Right cardiac atrium (tissue), 5 donors: ENCODE measurements around the gene EXO1. TPM values are rescaled to one million over a fixed set of nuclear protein-coding genes. Genes with fewer than 3 reads are reported as not detected.
"Not testable (repeated sequence)": the region's sequence is repeated elsewhere in the genome, so short reads cannot be mapped to it uniquely, and the experiment has no call there.

Experiments used
- ATAC-seq, 2 donors: fragments of 200-7000 bp; cut with Tn5 transposase; one replicate each; pipeline versions ENCODE4 v1.8.0 to v1.9.1; 2020; ENCODE audit warnings: moderate library complexity in 2 of 2, mild to moderate bottlenecking in 1 of 2
- DNase-seq, 3 donors: peaks; one replicate each; pipeline ENCODE4 v3.0.0-alpha.2; 2020
- H3K27ac ChIP-seq: one replicate; pipeline ENCODE4 v1.5.1; 2013; ENCODE audit warnings: mild to moderate bottlenecking, low read length, control low read depth, moderate library complexity
- H3K27me3 ChIP-seq: one replicate; pipeline ENCODE4 v1.6.1; 2013; ENCODE audit not compliant: control insufficient read depth, insufficient read depth
- H3K4me1 ChIP-seq: one replicate; pipeline ENCODE4 v1.6.1; 2013; ENCODE audit warnings: low read length; ENCODE audit not compliant: control insufficient read depth, insufficient read depth
- H3K4me3 ChIP-seq: one replicate; pipeline ENCODE4 v1.5.1; 2013; ENCODE audit warnings: low read length, control low read depth
- H3K9me3 ChIP-seq: one replicate; pipeline ENCODE4 v1.6.1; 2013; ENCODE audit warnings: low read length; ENCODE audit not compliant: control insufficient read depth
- WGBS: extraction: QIAGEN DNeasy Blood & Tissue Kit; methylation state at CpG from one replicate; pipeline ENCODE4 v1.1.7; 2013; 5-methylcytosine and 5-hydroxymethylcytosine counted together
- intact Hi-C, 4 donors: fragments of 100-400 bp; cut with DNase I; formaldehyde crosslinking; loops; one replicate each; pipeline versions ENCODE4 v1.11.0 to v1.14.0; 2022 to 2023
- polyA plus RNA-seq: library from polyadenylated mRNA; stranded (reverse); fragments of 200-250 nt; gene quantifications from one replicate; pipeline ENCODE4 v1.2.3, GENCODE V29; 2013
- total RNA-seq, 4 donors: library from RNA; stranded (reverse); fragmentation: NEBNext Ultra II Directional; extraction: Animal tissue kit (Norgen Biotek cat#: 25700); gene quantifications; one replicate each; pipeline ENCODE4 v1.2.1, GENCODE V29; 2021
- donor health status: healthy with polysubstance abuse.
- donor health status: DM: no; HTN: yes; CAD: no.
- donor health status: DM: no; HTN: no; CAD: no.
- donor health status: DM: no; HTN: yes; CAD: no; lungs with severe emphysema.
- donor health status: DM: yes; HTN: yes; CAD: no.

EXO1 gene
- total and polyA plus RNA-seq, 5 donors = 0.23 to 0.83 (median 0.74) TPM; not detected in 2

DNA sequence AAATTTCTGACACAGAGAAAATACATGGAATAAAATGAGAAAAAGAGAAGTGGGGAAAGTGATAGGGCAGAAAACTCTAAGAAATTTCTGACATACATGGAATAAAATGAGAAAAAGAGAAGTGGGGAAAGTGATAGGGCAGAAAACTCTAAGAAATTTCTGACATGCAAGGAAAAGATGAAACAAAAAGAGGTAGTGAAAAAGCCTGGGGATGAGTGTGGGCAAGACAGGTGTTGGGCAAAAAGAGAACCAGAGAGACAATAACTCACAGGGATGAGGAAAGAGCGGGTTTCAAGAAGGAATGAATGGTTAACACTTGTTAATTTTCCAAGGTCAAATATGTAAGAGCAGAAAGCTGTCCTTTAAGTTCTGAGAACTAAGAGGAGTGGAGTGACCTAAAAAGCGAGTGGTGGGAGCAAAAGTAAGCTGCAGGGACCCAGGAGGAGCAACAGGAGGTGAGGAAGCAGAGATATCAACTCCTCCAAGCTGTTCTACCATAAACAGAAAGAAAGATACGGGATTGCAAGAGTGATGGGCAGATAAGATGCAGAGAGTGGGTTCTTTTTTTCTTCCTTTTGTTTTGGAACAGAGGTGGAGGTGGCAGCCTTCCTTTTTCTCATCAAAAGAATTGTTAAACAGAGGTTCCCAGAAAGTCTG, 29.9 kb upstream of the EXO1 start:
- Histone ChIP-seq H3K27me3 (no peaks in the 10 kb centered on the region), H3K9me3 (no peaks in the 10 kb centered on the region), H3K4me1 (no peaks in the 10 kb centered on the region), H3K27ac (no peak overlapping the region), H3K4me3 (no peak overlapping the region)
- WGBS = 50% methylated on average over 3 of the region's 3 CpGs
- ATAC-seq (no peak), DNase-seq (no peak)
- intact Hi-C loops = no loop called here

DNA sequence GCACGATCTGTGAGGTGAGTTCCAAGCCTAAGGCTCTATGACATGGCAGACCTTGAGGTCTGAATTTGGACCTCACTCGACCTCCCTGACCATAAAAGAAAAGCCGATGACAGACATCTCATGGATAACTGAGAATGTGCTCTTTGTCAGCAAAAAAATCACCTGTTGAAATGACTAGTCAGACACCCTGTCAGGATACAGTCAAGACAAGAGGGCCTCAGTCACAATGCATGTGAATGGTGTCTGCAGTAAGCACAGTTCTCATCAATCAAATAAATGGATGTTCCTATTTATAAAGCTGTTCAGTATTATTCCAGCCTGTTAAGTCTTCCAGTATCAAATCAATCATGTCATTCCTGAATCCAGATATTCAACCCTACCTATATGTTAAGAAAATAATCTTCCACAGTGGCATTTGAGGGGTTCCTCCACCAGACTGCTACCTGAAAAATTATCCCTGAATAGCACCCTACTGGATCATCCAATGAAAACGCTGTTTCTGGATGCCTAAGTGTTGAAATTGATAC, 28.6 kb upstream of the EXO1 start:
- WGBS = 61% methylated on average over 4 of the region's 4 CpGs
- Histone ChIP-seq H3K4me1 (no peaks in the 10 kb centered on the region), H3K4me3 (no peak overlapping the region), H3K27ac (no peak overlapping the region), H3K27me3 (no peaks in the 10 kb centered on the region), H3K9me3 (no peaks in the 10 kb centered on the region)
- intact Hi-C loops = no loop called here
- no peak for DNase-seq
- no peak for ATAC-seq

DNA sequence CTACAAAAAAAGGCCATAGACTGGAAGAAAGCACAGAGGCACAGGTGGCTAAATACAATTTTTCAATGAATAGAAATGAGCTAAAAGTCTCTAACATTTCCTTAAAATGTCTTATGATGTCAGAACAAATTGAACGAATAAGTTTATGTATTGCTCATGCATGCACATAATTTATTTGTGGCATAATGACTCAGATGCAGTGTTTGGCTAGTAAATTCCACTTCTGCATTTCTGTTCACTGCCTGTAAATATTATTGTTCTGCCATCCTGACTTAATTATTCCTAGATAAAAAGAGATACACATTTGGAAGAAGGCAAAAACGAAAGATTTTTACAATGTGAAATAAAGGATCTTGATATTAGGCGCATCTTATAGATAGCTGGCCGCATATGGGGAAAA, 26.6 kb upstream of the EXO1 start:
- Histone ChIP-seq H3K4me3 (no peak overlapping the region), H3K27ac (no peak overlapping the region)
- no peak for DNase-seq

DNA sequence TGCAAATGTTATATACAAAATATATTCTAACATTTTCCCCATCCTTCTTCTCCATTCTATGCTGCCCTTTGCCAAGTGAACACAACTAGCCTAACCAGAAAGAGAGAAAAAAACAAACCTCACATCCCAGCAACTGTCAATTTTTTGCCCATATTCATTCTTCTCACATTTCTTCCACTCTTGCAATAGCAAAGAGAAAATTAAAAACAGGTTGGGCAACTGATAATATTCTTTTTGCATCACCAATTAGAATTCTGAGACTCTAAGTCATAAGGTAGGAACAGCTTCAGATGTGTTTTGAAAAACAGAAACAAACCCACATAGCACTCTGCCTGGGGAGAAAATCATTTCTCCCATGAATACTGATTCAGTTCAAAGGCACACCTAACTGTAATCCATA, 25.2 kb upstream of the EXO1 start:
- no peak for ATAC-seq

More for the DNA sequence above, 26.6 kb upstream of the EXO1 start:
- whole genome bisulfite sequencing = 86% methylated on average over 4 of the region's 4 CpGs
- no peak for ATAC-seq
- no peaks in the 10 kb centered on the region for H3K4me1 ChIP-seq
- intact Hi-C loops = loop anchor here in 1 of 4 donors (10.0 kb wide), 1 partner anchor 207 kb away; no protein-coding TSS in a partner anchor
- H3K9me3 ChIP-seq = no peaks in the 10 kb centered on the region
- no peaks in the 10 kb centered on the region for H3K27me3 ChIP-seq

DNA sequence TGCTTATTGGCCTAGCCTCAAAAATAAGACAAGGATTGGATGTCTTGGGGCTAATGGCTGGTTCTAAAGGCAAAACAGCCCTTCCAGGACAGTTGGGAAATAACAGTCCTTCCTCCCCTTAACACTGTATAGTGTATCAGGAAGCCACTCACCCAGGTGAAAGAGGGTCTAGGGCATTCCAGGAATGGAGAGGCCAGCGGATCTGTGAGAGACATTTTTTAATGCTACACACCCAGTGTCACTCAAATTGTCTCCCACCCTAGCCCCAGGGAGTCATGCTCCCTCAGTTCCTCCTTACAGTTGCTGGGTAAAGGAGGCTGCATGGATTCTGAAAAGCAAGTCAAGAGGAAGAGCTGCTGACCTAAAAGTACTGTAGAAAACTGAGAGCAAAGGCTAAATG, 24.1 kb upstream of the EXO1 start:
- DNase-seq = no peak
- no peak overlapping the region for H3K27ac ChIP-seq
- WGBS = 92% methylated on average over 1 of the region's 1 CpG
- no peak for ATAC-seq
- H3K27me3 ChIP-seq = no peaks in the 10 kb centered on the region
- no peaks in the 10 kb centered on the region for H3K9me3 ChIP-seq
- intact Hi-C loops = loop anchor here in 1 of 4 donors (10.0 kb wide), 1 partner anchor 209 kb away; no protein-coding TSS in a partner anchor
- H3K4me1 ChIP-seq = no peaks in the 10 kb centered on the region
- no peak overlapping the region for H3K4me3 ChIP-seq

More for the DNA sequence above, 25.2 kb upstream of the EXO1 start:
- no peak overlapping the region for H3K4me3 ChIP-seq
- no peaks in the 10 kb centered on the region for H3K27me3 ChIP-seq
- intact Hi-C loops = loop anchor here in 1 of 4 donors (10.0 kb wide), 1 partner anchor 208 kb away; no protein-coding TSS in a partner anchor
- no peak for DNase-seq
- H3K9me3 ChIP-seq = no peaks in the 10 kb centered on the region
- H3K27ac ChIP-seq = no peak overlapping the region
- no peaks in the 10 kb centered on the region for H3K4me1 ChIP-seq

DNA sequence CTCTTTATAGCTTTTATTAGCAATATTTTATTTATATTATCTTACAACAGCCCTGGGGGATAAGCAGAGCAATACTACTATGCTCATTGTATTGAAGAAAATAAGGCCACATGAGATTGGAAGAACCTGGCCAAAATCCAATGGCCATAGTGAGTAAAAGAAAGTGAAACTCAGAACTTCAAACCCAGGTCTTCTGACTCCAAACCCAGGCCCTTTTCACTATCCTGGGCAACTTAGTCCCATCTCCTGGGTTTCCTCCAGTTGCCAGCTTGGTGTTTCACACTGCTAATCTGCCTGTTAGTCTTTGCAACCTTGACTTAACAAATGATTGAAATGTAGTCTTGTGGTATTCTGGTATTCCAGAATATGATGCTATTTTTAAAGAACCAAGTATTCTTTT, 22.4 kb upstream of the EXO1 start:
- no peaks in the 10 kb centered on the region for H3K9me3 ChIP-seq
- no peak for DNase-seq
- no peaks in the 10 kb centered on the region for H3K4me1 ChIP-seq
- no peak overlapping the region for H3K4me3 ChIP-seq
- H3K27me3 ChIP-seq = no peaks in the 10 kb centered on the region
- ATAC-seq = no peak
- no peak overlapping the region for H3K27ac ChIP-seq
- intact Hi-C loops = loop anchor here in 1 of 4 donors (10.0 kb wide), 1 partner anchor 211 kb away; no protein-coding TSS in a partner anchor

DNA sequence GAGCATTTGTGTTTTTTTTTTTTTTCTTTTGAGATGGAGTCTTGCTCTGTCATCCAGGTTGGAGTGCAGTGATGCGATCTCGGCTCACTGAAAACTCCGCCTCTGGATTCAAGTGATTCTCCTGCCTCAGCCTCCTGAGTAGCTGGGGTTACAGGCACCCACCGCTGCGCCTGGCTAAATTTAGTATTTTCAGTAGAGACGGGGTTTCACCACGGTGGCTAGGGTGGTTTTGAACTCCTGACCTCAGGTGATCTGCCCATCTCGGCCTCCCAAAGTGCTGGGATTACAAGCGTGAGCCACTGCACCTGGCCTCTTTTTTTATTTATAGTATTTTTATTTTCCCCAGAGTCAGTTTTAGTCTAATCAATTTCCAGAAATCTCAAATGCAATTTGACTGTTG, 21.4 kb upstream of the EXO1 start:
- intact Hi-C loops = loop anchor here in 1 of 4 donors (10.0 kb wide), 1 partner anchor 212 kb away; no protein-coding TSS in a partner anchor
- 93% methylated on average over 9 of the region's 9 CpGs for WGBS
- H3K4me1 ChIP-seq, H3K4me3 ChIP-seq, H3K27me3 ChIP-seq, H3K9me3 ChIP-seq, ATAC-seq, H3K27ac ChIP-seq, DNase-seq: not testable (repeated sequence)

DNA sequence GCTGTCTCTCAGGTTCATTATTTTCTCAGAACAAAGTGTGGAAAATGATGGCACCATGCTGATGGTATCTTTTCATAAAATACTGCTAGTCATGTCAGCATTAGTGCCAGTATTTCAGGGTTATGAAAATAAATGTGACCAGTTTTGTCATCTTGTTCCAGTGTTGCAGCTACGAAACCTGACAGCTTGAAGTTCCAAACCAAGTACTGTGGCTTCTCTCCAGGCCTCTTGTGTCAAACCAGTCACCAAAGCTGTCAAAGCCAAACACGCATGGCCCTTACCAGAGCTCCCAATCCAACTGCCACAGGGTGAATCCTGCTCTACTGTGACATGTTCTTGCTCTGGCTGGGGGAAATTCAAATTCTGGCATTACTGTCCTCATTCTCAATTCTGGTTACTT, 20.7 kb upstream of the EXO1 start:
- peak in 1 of 2 donors; percentile 59 for ATAC-seq

DNA sequence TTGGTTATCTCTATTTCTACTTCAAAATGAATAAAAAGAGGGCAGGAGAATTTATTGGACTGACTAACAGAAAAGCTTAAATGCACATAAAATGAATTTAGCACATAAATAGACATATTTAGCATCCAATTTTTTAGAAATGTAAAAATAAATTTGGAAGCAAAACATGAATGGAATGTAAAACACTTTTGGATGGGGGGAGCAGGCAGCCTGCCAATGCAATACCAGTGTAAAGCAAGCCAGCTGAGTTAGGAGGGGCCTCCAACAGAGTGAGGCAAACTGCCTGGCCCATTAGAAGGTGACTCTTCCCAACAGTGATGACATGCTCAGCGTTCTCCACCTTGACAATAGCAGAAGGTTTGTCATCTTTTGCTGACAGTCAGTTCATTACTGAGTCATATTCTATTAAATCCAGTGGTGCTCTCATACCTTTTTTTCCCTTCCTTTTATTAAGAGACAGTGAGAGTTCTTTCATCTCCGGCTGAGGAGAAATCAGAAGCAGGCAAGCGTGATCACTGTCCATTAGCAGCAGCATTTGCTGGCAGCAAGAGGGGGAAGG, 19.5 kb upstream of the EXO1 start:
- ATAC-seq = no peak
- intact Hi-C loops = loop anchor here in 1 of 4 donors (10.0 kb wide), 1 partner anchor 214 kb away; no protein-coding TSS in a partner anchor
- Histone ChIP-seq H3K27ac (no peak overlapping the region), H3K4me3 (no peak overlapping the region), H3K9me3 (no peaks in the 10 kb centered on the region), H3K27me3 (no peaks in the 10 kb centered on the region), H3K4me1 (no peaks in the 10 kb centered on the region)
- WGBS = 30% methylated on average over 3 of the region's 3 CpGs
- DNase-seq = peak in 1 of 3 donors; percentile 34

More for the DNA sequence above, 20.7 kb upstream of the EXO1 start:
- Histone ChIP-seq H3K9me3 (no peaks in the 10 kb centered on the region), H3K27ac (no peak overlapping the region), H3K4me1 (no peaks in the 10 kb centered on the region), H3K4me3 (no peak overlapping the region), H3K27me3 (no peaks in the 10 kb centered on the region)
- no peak for DNase-seq
- intact Hi-C loops = loop anchor here in 1 of 4 donors (10.0 kb wide), 1 partner anchor 212 kb away; no protein-coding TSS in a partner anchor
- 58% methylated on average over 2 of the region's 2 CpGs for WGBS

DNA sequence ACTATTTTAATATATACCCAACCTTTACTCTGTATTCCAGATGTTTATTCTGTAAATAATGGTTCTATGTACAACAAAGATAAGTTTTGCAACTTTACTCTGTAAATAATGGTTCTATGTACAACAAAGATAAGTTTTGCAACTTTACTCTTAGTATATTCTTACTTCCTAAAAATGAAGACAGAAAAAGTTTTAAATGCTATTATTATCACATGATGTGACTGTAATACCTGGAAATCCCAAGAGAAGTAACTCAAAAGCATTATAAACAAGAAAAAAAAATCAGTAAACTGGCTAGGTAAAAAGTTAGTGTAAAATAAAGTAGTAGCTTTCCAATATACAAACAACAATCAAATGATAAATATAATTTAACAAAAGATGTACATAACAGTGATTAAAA, 18.5 kb upstream of the EXO1 start:
- no peak for DNase-seq
- Histone ChIP-seq H3K4me1 (no peaks in the 10 kb centered on the region), H3K27ac (no peak overlapping the region), H3K9me3 (no peaks in the 10 kb centered on the region), H3K4me3 (no peak overlapping the region), H3K27me3 (no peaks in the 10 kb centered on the region)
- intact Hi-C loops = loop anchor here in 1 of 4 donors (10.0 kb wide), 1 partner anchor 215 kb away; no protein-coding TSS in a partner anchor
- no peak for ATAC-seq

DNA sequence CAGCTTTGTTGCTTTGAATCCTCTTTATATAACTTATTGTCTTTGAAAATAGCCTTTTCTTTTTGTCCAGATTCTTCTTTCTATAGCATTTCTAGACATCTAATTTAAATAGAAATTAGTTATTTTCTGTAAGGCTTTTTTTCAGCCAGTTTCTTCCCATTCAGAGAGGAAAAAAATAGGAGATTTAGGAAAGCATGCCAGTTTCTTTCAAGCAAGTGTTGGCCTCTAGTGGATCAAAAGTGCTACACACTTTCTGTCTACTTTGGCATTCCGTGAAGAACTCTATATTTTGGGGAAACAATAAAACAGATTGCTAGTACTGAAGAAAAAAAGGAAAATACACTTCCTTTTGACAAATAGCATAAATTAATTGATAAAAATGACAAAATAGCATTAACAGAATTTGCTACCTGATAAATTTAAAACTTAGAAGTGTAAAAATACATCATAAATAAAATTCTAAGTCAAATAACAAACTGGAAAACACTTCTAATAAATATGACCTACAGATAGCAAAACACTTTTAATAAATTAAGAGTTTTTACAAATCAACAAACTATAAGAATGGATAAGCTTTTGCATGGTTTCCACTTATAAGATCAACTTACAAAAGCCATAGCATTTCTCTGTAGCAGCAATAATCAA, 13.1 kb upstream of the EXO1 start:
- WGBS = 8% methylated on average over 1 of the region's 1 CpG

More for the DNA sequence above, 13.1 kb upstream of the EXO1 start:
- H3K27ac ChIP-seq = no peak overlapping the region
- no peaks in the 10 kb centered on the region for H3K4me1 ChIP-seq
- no peak overlapping the region for H3K4me3 ChIP-seq
- H3K9me3 ChIP-seq = no peaks in the 10 kb centered on the region
- H3K27me3 ChIP-seq = no peaks in the 10 kb centered on the region
- intact Hi-C loops = loop anchor here in 2 of 4 donors (10.0 kb wide), 2 partner anchors 220 to 310 kb away; no protein-coding TSS in a partner anchor
- ATAC-seq (peak in 1 of 2 donors; percentile 50), DNase-seq (no peak)
